ENCODE results near the gene KDM3A.

KDM3A gene

DNA sequence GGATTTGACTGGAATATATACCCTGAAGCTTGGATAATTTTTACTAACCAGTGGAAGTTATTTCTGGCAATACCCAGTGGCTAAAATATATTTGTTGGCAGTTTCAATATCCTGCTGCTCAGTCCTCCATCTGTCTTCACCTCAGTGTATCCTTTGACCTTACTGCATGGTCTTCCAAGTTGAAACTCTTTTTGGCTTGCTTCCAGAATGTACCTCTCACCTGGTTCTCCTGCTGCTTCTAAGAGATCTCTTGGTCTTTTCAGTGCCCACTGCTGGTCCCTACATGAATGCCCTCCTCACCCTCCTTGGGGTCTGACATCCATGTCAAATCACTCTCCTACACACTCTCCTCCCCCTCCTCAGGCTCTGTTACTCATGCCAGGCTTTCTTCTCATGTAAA, 4.8 kb upstream of the KDM3A start:
- no peak for DNase-seq

DNA sequence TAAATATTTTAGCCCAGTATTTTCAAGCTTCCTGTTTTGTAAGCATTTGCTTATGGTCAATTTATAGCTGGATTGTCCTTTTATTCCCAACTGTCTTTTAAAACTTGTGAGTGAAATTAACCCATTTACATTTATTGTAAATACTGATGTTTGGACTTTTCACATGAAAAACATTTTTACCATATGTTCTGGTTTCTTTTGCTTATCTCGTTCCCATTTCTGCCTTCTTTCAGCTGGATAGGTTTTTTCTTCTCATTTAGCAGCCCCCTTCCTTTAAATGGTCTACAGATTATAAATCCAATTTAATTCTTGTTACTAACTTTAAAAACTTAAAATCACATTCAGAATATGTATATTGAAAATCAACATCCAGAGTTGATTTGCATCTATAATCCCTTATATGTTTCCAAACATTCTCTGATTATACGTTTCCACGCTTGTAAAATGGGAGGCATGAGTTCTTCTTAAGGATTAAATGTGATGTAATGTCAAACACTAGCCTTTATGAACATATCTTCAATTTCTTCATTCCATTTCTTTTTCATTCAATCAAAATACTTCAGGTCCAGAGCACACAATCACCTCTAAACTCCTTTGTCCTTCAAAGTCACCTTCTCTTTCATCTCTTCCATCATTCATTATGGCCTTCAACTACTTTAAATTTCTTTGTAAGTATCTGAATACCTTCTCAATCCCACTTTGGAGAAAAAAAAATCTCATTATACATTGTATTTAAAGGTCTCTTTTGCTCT, 1.1 kb upstream of the KDM3A start:
- DNase-seq: no peak

DNA sequence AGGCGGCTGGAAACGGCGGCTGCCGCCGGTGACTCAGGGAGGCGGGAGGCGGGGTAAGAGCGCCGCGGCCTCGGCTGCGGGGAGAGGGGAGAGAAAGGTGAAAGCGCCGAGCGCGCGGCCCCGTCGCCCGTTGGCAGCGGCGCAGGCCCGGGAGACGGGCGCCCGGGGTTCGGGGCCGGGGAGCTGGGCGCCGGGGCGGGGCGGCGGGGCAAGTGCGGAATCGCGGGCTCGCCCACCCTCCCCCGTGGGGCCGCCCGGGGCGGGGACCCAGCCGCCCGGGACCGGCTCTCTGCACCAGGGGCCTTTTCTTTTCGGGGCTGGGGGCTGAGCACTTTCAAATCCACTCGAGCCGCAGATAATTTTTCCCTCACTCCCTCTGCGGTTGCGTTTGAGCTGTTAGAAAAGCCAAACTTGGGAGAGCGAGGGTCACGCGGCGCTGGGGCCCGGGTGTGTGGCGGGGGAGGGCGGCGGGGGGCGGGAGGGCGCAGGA, 266 bp downstream of the KDM3A start:
- DNase-seq: no peak

DNA sequence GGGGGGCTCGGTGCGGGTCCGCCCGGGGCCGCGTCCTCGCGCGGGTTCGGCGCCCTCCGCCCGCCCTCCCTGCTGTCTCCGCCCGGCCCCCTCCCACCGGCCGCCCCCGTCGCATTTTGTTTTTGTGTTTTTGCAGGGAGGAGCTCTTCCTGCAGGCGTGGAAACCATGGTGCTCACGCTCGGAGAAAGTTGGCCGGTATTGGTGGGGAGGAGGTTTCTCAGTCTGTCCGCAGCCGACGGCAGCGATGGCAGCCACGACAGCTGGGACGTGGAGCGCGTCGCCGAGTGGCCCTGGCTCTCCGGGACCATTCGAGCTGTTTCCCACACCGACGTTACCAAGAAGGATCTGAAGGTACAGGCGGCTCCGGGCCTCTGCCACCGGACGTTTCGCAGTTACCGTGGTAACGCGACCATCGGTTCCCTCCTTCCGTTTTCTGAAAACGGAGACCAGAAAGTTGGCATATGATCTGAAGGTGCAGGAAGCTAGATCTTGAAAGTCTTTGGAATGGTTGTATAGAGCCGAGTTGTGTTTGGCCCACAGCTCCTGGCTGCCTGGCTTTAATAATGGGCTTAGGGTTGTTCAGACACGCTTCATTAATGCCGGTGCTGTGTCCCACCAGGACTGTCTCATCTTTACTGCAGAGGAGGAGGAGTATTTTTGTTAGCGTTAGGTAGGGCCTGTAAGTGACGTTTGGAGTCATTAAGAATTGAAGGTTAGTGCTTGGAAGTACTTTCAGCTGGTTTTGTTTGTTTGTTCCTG, 891 bp downstream of the KDM3A start:
- peak; percentile 62 for DNase-seq

DNA sequence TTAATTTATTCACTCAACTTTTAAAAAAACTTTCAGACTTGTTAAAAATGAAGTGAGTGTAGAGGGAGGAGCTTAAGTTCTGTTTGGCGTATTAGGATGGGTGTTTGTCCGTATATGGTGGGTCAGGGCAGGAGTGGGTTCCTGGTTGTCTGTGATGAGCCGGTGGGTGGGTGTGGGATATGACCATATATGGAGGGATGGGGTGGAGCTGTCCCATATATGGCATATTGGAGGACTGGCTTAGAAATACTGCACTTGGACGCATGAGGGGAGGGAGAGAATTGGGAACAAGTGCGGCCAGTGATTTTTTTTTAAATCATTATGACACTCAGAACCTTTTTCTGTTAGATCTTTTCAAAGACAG, 1.5 kb downstream of the KDM3A start:
- peak; percentile 88 for DNase-seq

DNA sequence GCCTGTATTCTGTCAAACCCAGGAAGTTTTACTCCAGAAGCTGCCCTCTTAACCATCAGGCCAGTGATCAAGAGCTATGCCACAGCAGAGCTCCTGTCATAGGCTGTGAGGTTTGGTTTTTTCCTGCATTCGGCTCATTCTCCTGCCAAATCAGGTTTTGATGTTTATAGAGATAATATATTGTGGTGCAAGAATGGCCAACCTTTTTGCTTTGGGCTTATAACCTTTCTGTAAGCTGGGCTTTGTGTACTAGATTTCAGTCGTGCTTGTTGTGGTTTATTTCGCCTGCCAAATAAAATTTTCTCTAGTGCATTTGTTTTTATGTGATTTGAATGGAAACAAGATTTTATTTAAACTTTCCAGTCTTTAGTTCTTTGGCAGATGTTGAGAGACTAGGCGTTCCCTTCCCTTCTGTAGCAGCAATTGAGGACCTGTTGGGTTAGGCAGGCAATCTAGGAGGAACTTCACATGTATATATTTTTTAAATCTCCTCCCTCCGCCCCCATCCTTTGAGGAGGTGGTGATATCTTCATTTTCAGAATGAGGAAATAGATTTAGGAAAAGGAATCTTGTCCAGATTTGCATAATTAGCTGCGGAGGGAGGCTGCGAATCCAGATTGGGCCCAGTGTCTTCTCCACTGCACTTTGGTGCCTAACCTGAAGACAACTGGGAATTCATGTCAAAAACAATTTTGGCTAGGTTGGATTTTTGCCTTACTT, 2.6 kb downstream of the KDM3A start:
- no peak for DNase-seq

DNA sequence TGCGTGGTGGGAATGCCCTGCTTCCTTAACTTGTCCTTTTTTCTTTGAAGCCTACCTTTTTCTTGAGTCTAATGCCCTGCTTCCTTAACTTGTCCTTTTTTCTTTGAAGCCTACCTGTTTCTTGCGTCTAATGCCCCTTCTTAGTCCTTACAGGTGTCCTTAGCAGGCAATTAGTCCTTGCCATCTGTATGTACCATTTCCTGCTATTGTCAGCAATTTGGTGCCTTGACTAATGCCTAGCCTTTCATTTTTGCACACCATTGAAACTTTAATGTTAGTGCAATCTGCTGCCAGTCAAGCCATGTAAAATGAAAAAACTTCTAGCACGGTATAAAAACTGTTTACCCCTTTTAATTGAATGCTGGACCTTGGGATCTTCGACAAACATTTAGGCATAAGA, 4.3 kb downstream of the KDM3A start:
- DNase-seq: no peak

DNA sequence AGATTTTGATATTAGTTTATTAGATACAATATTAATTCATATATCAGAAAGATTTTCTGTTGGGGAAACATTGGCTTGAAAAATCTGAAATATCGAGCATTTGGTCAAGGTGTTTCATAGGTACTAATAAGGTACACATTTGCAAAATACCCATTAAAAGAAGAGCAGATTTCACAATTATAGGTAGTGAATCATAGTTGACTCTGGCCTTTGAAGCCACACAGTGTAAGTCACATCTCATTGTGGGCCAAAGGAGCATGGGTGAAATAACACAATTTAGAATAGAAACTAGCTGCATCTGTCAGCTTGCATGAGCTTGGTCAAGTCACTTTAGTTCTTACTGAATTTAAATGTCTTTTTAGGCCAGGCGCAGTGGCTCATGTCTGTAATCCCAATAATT, 4.9 kb downstream of the KDM3A start:
- no peak for DNase-seq

DNA sequence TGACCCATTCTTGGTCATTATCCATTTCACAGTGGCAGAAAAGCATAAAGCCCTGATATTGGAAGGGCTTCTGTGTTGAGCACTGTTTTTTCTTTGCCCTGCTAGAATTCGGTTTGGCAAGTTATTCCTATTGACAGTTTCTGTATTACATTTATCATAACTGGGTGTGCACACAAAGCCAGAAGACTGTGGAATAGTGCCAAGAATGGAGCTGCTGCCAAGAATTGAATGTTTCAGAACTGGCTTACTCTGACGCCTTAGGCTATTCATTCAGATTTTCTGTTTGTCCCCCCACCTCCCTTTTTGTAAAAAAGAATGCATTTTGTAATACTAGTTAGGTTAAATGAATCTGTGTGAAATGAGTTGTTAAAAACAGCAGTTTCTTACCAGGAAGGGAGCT, 12.7 kb downstream of the KDM3A start:
- no peak for DNase-seq

DNA sequence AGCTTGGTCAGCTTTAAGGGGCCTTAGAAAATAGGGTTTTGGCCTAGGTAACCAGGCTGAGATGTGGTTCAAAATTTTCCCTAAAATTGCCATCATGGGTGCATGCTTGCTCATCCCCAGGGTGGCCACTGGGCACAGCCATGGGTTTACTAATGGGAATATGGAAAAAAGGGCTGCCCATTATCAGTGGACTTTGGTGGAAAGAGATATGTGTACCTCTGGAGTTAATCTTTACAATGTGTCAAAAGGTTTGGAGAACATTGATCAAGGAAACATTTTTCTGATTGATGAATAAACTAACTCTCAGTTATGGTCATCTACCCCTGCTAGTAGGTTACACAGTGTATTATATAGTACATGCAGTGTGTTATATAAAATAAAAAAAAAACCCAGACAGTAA, 13.1 kb downstream of the KDM3A start:
- no peak for DNase-seq

DNA sequence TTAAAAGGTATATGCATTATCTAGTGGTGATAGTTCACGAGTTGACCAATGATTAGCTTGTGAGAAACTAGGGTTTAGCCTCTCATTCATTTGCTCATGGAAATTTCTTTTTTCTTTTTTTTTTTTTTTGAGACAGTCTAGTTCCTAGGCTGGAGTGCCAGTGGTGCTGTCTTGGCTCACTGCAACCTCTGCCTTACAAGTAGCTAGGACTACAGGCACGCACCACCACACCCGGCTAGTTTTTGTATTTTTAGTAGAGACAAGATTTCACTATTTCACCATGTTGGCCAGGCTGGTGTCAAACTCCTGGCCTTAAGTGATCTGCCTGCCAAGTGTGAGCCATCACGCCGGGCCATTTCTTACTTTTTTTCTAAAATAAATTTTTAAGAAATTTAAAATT, 14.0 kb downstream of the KDM3A start:
- DNase-seq: no peak

DNA sequence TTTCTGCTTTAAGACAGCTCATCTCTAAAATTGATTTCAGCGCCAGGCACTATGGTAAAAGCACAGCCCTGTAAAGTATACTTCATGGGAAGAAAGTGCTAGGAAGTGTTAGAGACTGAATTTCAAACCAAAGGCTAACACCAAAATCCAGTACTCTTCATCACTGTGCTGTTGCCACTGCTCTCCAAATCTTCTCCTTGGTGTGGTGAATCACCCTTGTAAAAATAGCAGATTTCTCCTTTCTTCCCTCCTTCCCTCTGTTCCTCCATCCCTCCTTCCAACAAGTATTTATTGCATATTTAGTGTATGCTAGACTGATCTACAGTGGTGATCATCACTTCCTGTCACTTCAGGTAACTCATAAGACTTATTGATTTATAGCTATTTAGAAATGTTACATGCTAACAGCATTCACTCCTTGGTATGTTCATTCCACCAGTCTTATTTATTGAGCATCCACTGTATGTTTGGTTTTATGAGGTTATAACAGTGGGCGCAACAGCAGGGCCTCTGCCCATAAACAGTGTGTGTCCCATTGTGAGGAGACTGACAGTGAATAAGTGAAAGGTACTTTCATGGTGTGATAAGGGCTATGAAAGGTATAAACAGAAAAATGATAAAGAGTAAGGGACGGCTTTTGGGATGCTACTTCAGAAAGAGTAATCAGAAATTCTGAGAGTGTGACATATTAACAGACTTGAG, 20.0 kb downstream of the KDM3A start:
- DNase-seq: no peak

DNA sequence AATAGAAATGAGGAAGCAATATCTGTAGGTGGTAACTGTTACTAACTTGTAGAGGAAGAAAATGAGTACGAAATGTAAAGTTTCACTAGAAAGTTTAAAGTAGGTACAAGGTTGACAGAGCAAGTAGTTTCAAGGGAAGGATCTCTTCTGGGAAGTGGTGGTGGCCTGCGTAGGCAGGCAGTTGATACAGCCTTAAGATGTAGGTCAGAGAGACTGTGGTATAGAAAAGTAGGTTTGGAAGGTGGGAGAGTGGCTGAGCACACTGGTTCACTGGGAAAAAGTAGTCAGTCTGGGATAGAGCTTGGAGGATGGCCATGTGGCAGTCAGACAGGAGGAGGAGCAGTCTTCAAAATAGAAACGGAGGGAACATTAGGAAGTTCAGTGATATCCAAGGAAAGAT, 23.5 kb downstream of the KDM3A start:
- no peak for DNase-seq

DNA sequence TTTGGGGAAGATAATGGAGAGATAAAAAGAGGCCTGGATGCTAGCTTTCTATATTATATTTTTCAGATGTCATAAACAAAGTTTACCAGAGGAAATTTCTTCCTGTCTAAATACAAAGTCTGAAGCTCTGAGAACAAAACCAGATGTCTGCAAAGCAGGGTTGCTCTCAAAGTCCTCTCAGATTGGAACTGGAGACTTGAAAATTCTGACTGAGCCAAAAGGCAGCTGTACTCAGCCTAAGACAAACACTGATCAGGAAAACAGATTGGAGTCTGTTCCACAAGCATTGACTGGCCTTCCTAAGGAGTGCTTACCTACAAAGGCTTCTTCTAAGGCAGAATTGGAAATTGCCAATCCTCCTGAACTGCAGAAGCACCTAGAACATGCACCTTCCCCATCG, 25.1 kb downstream of the KDM3A start:
- no peak for DNase-seq

DNA sequence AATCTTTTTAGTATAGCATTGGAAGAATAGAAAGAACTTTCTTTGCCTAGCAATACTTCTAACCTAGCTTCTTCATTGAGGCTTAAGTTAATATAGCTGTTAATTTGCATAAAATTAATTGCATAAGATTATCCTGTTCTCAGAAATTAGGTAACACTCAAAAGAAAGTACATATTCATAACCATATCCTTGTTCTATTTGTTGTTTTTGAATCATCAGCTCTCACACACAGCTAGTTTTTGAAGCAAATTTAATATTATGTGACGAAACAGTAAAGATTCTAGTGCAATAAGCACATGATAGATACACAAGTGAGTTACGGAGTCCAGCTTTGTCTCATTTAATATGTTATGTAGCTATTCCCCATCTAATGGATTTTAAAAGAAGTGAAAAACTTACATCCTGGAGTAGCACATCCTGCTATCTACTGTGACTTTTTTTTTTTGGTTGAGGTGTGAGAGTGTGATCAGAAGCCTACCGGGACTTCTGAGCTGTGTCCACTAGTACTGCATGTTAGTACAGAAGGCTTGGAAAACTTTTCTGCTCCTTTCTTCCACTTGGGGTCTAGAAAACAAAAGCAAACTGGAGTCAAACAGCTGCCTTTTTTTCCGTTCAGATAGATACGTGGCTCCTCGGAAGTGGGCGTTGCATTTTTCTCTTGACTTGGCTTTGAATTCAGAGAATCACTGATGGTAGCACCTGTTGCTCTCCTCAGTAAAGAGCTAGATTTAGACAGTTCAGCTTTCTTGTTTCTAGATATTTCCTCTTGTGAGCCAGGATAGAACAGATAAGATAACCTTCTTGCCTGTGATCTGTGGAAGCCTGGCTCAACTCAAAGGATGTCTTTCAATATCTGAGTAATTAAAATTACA, 27.2 kb downstream of the KDM3A start:
- no peak for DNase-seq

DNA sequence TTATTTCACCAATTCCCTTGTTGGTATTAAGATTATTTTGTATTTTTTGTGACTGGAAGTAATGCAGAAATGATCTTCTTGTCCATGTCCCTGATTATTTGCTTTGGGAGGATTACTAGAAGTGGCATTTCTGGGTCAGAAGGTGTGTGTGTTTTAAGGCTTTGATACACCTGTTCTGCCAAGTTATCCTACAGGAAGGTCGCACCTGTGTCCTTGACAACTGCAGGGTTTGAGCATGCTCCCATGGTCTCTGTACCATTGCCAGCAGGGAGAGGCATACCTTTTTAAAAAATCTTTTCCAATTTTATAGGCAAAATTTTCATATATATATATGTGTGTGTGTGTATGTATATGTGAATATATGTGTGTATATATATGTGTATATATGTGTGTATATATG, 29.7 kb downstream of the KDM3A start:
- DNase-seq: no peak

DNA sequence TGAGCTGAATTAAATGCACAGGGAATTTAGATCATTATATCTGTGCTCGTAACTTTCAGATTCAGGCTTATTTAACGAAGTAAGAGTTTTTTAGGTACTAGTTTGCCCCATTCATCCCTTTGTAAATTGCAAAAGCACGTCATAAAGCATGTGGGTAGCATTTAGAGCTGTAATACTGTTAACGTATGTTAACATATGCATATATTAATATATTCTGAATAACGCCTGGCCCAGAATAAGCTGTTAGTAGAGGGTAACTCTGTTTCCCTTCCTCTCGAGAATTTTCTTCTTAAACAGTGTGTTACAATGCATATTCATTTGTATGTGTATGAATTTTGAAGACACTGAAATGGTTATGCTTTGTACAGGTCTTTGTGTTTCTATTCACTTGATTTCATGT, 30.5 kb downstream of the KDM3A start:
- DNase-seq: no peak

DNA sequence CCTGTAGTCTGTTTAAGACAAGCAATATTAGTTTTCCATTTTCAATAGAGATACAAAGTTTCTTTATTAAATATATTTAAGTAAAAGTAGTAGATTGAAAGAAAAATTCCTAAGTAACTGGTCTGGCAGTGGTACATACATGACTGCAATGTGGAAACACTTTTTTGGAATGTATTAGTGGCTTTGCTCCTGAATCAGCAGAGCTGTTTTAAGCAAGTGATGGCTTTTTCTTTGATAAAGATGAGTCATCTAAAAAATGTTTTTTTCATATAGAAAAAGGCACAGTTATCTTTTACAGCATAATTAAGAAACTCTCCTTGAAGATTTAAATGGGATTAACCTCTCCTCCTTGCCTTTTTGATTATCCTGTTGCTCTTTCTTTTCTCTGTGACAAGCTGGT, 34.9 kb downstream of the KDM3A start:
- no peak for DNase-seq

DNA sequence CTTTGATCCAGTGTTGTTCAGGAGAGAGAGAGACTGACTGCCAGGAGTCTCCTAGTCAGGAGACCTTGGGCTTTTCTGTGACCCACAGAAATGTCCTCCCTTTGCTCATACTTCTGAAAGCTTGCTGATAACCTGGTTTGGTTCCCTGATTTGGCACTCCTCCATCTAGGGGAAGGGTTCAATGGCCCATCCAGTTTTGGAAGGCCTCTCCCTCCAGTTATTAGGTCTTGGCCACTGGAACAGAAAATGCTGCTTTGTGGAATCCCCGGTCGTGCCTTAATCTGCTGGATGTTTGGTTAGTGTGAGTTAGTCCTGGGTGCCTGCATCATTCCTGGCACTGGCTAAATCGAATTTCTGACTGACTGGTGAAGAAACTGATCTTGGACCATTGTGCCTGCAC, 35.7 kb downstream of the KDM3A start:
- DNase-seq: no peak

DNA sequence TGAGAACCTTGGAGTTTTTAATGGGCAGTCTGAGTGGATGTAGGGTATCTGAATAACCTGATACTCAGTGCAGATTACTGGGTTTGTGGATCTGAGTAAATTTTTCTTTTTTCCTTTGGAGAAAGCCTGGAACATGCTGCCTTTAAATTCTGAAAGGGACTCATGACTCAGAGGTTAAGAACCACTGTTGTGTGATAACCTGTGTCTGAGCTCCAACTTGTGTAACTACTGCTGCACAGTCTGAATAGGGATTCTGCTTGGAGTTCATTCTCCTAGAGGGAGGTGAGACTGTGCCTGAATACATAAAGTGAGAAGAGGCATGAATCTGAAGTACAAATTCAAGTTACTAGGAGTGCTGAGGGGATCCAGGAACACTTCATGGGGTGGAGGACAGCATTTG, 36.2 kb downstream of the KDM3A start:
- no peak for DNase-seq

DNA sequence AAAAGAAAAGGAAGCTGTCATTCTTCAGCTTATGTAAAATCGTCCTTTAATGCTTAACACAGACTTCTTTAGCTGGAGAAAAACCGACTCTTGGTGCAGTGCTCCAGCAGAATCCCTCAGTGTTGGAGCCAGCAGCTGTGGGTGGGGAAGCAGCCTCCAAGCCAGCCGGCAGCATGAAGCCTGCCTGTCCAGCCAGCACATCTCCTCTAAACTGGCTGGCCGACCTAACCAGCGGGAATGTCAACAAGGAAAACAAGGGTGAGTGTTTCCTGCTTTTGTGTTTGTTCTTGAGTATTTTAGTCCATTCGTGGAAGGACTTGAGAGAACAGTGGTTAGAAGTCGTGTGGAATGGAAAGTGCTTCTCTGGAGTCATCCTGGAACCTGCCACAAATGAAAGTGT, 38.9 kb downstream of the KDM3A start:
- DNase-seq: no peak

DNA sequence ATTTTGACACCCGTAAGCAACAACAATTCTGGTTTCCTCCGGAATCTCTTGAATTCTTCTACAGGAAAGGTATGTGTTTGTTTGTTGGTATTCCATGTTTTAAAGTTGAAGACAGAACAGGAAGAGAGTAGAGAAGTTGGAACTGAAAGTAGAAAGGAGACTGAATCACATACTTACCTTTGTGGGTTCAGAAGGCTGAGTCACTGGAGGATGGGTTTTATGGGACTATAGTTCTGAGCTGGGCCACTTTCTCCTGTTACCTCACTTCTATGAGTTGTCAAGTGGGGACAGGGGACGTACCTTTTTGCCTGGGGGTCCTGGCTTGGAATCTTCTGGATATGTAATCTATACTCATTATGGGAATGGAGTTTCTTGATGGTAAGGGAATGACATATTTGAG, 40.9 kb downstream of the KDM3A start:
- no peak for DNase-seq
